HG03060 (cell line): ENCODE data around the gene EAPP.
"Not testable (repeated sequence)": the region's sequence is repeated elsewhere in the genome, so short reads cannot be mapped to it uniquely, and the experiment has no call there.

Source experiments
- ATAC-seq: cut with Tn5 transposase; IDR thresholded peaks from one replicate; pipeline ENCODE4 v1.9.1; 2021; ENCODE audit warnings: low read depth, moderate number of reproducible peaks; ENCODE audit not compliant: unreplicated experiment

The EAPP gene

GRCh38 chr14:34489324-34489723 lies 50.2 kb downstream of the EAPP start:
- no peak for ATAC-seq

DNA sequence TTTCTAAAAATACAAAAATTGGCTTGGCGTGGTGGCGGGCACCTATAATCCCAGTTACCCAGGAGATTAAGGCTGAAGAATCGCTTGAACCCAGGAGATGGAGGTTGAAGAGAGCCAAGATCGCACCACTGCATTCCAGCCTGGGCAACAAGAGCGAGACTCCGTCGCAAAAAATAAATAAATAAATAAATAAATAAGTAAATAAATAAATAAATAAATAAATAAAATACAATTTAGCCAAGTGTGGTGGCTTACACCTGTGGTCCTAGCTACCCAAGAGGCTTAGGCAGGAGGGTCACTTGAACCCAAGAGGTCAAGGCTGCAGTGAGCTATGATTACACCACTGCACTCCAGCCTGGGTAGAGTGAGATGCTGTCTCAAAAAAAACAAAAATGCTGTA lies 51.0 kb downstream of the EAPP start:
- ATAC-seq, result no peak

- no peak for ATAC-seq
Observed at GRCh38 chr14:34484726-34485125, 54.8 kb downstream of the EAPP start.

GRCh38 chr14:34482463-34482862 lies 57.0 kb downstream of the EAPP start:
- ATAC-seq, result no peak

DNA sequence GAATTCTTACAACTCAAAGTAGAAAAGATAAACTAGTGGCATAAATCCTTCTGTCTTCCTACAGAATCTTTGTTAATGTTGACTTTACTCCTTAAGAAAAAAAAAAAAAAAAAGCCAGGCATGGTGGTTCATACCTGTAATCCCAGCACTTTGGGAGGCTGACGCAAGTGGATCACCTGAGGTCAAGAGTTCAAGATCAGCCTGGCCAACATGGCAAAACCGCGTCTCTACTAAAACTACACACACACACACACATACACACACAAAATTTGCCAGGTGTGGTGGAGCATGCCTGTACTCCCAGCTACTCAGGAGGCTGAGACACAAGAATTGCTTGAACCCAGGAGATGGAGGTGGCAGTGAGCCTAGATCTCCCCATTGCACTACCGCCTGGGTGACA lies 59.8 kb downstream of the EAPP start:
- no peak for ATAC-seq

DNA sequence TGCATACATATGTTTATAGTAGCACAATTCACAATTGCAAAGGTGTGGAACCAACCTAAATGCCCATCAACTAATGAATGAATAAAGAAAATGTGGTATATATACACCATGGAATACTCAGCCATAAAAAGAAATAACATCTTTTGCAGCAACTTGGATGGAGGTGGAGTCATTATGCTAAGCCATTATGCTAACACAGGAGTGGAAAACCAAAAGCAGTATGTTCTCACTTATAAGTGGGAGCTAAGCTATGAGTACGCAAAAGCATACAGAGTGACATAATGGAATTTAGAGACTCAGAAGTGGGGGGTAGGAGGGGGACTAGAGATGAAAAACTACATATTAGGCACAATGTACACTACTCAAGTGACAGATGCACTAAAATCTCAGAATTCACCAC lies 61.2 kb downstream of the EAPP start:
- ATAC-seq, result no peak

DNA sequence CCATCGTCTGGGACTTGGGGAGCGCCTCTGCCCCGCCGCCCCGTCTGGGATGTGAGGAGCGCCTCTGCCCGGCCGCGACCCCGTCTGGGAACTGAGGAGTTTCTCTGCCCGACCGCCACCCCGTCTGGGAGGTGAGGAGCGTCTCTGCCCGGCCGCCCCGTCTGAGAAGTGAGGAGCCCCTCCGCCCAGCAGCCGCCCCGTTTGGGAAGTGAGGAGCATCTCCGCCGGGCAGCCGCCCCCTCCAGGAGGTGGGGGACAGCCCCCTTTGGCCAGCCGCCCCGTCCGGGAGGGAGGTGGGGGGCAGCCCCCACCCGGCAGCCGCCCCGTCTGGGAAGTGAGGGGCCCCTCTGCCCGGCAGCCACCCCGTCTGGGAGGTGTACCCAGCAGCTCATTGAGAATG lies 63.5 kb downstream of the EAPP start:
- ATAC-seq, result not testable (repeated sequence)

DNA sequence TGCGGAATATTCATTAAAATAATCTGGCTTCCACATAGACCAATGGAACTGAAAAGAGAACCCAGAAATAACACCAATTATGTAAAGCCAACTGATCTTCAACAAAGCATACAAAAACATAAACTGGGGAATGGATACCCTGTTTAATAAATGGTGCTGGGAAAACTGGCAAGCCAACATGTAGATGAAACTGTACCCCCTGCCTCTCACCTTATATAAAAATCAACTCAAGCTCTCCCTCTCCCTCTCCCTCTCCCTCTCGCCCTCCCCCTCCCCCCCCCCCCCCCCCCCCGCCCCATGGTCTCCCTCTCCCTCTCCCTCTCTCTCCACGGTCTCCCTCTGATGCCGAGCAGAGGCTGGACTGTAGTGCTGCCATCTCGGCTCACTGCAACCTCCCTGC lies 64.3 kb downstream of the EAPP start:
- ATAC-seq, result no peak

DNA sequence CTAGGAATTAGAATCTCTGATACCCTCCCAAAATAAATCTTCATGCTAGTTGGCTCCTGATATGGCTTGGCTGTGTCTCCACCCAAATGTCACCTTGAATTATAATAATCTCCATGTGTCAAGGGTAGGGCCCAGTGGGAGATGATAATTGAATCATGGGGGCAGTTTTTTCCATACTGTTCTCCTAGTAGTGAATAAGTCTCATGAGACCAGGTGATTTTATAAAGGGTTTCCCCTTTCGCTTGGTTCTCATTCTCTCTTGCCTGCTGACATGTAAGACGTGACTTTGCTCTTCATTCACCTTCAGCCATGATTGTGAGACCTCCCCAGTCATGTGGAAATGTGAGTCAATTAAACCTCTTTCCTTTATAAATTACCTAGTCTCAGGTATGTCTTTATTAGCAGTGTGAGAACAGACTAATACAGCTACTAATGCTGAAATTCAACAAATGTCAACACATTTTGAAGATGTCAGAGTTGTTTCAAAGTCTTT lies 65.3 kb downstream of the EAPP start:
- ATAC-seq, result no peak

DNA sequence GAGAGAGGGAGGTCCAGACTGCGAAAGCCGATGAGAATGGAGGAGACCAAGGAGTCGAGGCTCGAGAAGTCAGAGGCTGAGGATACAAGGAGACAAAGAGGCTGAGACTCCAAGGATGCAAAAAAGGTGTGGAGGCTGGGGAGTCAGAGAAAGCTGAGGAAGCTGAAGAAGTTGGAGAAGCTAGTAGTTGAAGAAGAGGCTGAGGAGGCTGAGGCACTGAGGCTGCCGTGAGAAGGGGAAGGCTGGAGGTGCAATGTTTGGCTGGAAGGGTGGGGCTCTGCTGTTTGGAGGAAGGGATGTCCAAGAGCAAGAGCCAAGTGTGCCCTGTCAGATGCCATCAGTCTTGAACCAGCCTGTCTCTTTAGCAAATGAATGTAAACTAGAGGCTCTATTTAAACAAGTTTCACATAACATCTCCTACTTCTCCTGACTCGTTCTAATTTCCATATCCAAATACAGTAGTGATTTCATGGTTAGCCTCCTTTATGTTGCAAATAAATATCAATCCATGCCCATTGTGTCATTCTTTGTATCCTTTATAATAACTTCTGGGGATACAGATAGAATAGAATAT lies 66.7 kb downstream of the EAPP start:
- ATAC-seq, result no peak

- ATAC-seq, result no peak
Observed at GRCh38 chr14:34470319-34470718, 69.2 kb downstream of the EAPP start.

GRCh38 chr14:34466691-34467090 lies 72.8 kb downstream of the EAPP start:
- ATAC-seq, result no peak
